Choroid plexus epithelial cell (primary cell): ENCODE results near the gene LITAF.

Experiments
- DNase-seq: peaks from one replicate; pipeline ENCODE4 v3.0.0-alpha.2; 2010; ENCODE audit warnings: low read depth
- H3K4me3 ChIP-seq: 2 replicates; pipeline ENCODE4 v1.5.1; 2011; ENCODE audit warnings: low read depth, mild to moderate bottlenecking, control low read depth, low read length, moderate library complexity
- TF ChIP-seq, protein P1 (sequence below): conservative IDR thresholded peaks from 2 replicates; pipeline ENCODE4 v1.5.1; 2011; ENCODE audit warnings: low read depth, mild to moderate bottlenecking, control low read depth, inconsistent platforms, low read length, moderate library complexity

LITAF gene

DNA sequence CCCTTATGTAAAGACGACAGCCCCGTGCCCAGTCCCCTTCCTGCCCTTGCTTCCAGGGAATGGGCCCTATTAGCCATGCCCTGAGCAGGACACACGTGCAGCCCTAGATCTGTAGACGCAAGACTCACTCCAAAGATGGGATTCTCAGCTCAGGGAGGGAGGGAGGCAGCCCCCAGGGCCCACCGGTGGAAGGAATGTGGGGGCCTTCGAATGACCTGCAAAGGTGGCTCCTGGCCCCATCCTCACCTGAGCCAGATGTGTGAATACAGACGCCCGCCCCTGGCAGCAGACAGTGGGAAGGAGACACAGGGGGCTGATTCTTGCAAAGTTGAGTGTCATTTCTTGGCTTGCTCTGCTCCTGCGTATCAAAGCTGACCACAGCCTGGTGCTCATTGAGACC lies 47.8 kb downstream of the LITAF start:
- TF ChIP-seq, protein P1, sequence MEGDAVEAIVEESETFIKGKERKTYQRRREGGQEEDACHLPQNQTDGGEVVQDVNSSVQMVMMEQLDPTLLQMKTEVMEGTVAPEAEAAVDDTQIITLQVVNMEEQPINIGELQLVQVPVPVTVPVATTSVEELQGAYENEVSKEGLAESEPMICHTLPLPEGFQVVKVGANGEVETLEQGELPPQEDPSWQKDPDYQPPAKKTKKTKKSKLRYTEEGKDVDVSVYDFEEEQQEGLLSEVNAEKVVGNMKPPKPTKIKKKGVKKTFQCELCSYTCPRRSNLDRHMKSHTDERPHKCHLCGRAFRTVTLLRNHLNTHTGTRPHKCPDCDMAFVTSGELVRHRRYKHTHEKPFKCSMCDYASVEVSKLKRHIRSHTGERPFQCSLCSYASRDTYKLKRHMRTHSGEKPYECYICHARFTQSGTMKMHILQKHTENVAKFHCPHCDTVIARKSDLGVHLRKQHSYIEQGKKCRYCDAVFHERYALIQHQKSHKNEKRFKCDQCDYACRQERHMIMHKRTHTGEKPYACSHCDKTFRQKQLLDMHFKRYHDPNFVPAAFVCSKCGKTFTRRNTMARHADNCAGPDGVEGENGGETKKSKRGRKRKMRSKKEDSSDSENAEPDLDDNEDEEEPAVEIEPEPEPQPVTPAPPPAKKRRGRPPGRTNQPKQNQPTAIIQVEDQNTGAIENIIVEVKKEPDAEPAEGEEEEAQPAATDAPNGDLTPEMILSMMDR = no peak
- DNase-seq = no peak
- no peak overlapping the region for H3K4me3 ChIP-seq

DNA sequence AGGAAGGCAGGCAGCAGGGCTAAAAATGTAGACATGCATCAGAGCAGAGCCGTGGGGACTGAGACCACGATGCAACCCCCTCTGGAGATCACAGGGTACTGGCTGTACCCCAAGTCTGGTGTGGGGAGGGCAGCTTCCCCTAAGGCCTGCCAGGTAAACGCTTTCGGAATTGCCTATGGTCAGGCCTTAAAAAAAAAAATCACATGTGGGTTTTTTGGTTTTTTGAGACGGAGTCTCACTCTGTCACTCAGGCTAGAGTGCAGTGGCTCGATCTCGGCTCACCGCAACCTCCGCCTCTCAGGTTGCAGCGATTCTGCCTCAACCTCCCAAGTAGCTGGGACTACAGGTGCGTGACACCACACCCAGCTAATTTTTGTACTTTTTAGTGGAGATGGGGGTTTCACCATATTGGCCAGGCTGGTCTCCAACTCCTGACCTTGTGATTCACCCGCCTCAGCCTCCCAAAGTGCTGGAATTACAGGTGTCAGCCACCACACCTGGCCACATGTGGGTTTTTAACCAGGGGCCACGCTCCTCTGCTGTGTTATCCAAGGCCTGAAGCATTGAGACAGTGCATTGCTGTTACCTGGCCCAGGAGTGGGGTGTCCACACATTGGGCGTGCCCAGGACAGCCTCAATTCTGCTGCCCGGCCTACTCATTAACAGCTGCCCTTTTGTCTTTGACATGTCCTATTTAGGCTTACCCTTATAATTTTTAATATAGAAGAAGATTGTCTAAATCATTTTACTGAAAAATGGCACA lies 50.4 kb downstream of the LITAF start:
- H3K4me3 ChIP-seq = no peak overlapping the region

GRCh38 chr16:11535494-11535893 lies 51.2 kb downstream of the LITAF start:
- H3K4me3 ChIP-seq = no peak overlapping the region
- DNase-seq = no peak
- TF ChIP-seq, protein P1 = no peak

More for the DNA sequence above, 50.4 kb downstream of the LITAF start:
- TF ChIP-seq, protein P1 = no peak
- DNase-seq = no peak

GRCh38 chr16:11534262-11534661 lies 52.5 kb downstream of the LITAF start:
- DNase-seq = peak; percentile 12
- no peak overlapping the region for H3K4me3 ChIP-seq
- TF ChIP-seq, protein P1 = no peak

GRCh38 chr16:11533588-11533987 lies 53.1 kb downstream of the LITAF start:
- TF ChIP-seq, protein P1 = no peak
- no peak overlapping the region for H3K4me3 ChIP-seq
- DNase-seq = no peak

- H3K4me3 ChIP-seq = no peak overlapping the region
- DNase-seq = no peak
- TF ChIP-seq, protein P1 = no peak
These were observed 56.4 kb downstream of the LITAF start for GRCh38 chr16:11530171-11530940.
